Mesodermal cell (in vitro differentiated cells): ENCODE measurements around the gene PHGDH.
"Not testable (repeated sequence)": the region's sequence is repeated elsewhere in the genome, so short reads cannot be mapped to it uniquely, and the experiment has no call there.

ENCODE experiments used
- H3K27ac ChIP-seq: 2 replicates; pipeline ENCODE4 v1.7.0; 2013; ENCODE audit warnings: mild to moderate bottlenecking, low read depth, low read length, moderate library complexity; ENCODE audit not compliant: severe bottlenecking
- H3K36me3 ChIP-seq: 2 replicates; pipeline ENCODE4 v1.7.1; 2013; ENCODE audit warnings: mild to moderate bottlenecking, low read length, moderate library complexity; ENCODE audit not compliant: control insufficient read depth, insufficient read depth
- H3K4me1 ChIP-seq: one replicate; pipeline ENCODE4 v1.7.1; 2013; ENCODE audit warnings: mild to moderate bottlenecking, low read length; ENCODE audit not compliant: insufficient read depth, control insufficient read depth, poor library complexity, severe bottlenecking
- H3K4me3 ChIP-seq: 2 replicates; pipeline ENCODE4 v1.7.0; 2013; ENCODE audit warnings: low read length, control low read depth, mild to moderate bottlenecking; ENCODE audit not compliant: insufficient read depth, poor library complexity, severe bottlenecking; ENCODE audit errors: extremely low read depth
- H3K9me3 ChIP-seq: 2 replicates; pipeline ENCODE4 v1.7.1; 2013; ENCODE audit warnings: mild to moderate bottlenecking, low read length, moderate library complexity; ENCODE audit not compliant: control insufficient read depth
- WGBS, 2 experiments: methylation state at CpG; one replicate each; pipeline ENCODE4 v1.1.5; 2013; ENCODE audit warnings: missing lambda C conversion rate in 2 of 2; ENCODE audit not compliant: insufficient coverage in 2 of 2; 5-methylcytosine and 5-hydroxymethylcytosine counted together

PHGDH gene

DNA sequence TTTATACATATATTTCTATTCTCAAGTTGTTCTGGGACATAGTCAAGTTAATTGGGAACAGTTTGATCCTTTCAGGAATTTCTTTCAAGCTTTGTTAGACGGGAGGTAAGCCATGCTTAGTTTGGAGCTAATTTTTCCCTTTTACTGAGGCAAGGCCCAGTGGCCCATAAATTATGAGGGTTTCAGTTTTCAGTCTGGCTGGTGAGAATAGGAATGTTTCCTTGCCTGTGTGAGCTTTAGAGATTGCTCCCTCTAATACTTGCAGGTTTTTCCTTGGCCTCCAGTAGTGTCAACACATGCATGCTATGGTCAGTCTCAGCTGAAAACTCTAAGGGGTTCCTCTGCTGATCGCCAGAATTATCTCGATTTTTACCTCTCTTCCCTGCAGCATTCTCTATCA is 14.1 kb upstream of the PHGDH start:
- no peak overlapping the region for H3K4me3 ChIP-seq
- peaks cover 14% of the 10 kb centered on the region for H3K9me3 ChIP-seq
- no peaks in the 10 kb centered on the region for H3K4me1 ChIP-seq
- no peak overlapping the region for H3K27ac ChIP-seq
- no peaks in the 10 kb centered on the region for H3K36me3 ChIP-seq
- WGBS, 2 experiments: 89 to 90% methylated on average over 3 of the region's 3 CpGs

DNA sequence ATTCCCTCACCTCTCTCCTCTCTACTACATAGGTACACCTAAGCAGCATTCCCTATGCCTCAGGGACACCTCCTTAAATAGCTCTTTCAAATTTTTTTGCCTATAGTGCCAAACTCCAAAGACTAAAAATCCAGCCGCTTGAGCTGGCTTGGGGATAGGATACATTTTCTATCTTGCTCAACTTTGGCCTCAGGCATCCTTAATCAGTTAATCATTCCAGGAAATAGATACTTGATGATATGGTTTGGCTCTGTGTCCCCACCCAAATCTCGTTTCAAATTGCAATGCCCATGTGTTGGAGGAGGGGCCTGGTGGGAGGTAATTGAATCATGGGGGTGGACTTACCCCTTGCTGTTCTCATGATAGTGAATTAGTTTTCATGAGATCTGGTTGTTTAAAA is 11.4 kb upstream of the PHGDH start:
- no peak overlapping the region for H3K27ac ChIP-seq
- H3K4me3 ChIP-seq: no peak overlapping the region
- no peaks in the 10 kb centered on the region for H3K36me3 ChIP-seq
- H3K4me1 ChIP-seq: peaks cover 6% of the 10 kb centered on the region
- 80% methylated on average over 1 of the region's 2 CpGs; no CpG with 5 or more reads in 1 of the 2 experiments for WGBS, 2 experiments
- peaks cover 18% of the 10 kb centered on the region for H3K9me3 ChIP-seq

DNA sequence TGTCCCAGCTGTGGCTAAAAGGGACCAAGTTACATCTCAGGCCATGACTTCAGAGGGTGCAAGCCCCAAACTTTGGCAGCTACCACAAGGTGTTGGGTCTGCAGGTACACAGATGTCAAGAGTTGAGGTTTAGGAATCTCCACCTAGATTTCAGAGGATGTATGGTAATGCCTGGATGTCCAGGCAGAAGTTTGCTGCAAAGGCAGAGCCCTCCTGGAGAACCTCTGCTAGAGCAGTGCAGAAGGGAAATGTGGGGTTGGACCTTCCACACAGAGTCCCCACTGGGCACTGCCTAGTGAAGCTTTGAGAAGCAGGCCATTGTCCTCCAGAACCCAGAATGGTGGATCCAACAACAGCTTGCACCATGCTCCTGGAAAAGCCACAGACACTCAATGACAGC is 10.1 kb upstream of the PHGDH start:
- Histone ChIP-seq H3K4me3 (no peak overlapping the region), H3K27ac (no peak overlapping the region), H3K36me3 (no peaks in the 10 kb centered on the region), H3K4me1 (peaks cover 6% of the 10 kb centered on the region), H3K9me3 (peaks cover 18% of the 10 kb centered on the region)

DNA sequence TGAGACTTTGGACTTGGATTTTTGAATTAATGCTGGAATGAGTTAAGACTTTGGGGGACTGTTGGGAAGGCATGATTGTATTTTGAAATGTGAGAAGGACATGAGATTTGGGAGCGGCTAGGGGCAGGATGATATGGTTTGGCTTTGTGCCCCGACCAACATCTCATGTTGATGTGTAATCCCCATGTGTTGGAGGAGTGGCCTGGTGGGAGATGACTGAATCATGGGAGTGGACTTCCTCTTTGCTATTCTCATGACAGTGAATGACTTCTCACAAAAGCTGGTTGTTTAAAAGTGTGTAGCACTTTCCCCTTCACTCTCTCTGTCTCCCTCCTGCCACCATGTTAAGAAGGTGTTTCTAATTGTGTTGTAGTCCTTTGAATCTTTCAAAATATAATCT is 9.3 kb upstream of the PHGDH start:
- H3K4me3 ChIP-seq: no peak overlapping the region
- H3K27ac ChIP-seq: no peak overlapping the region
- peaks cover 18% of the 10 kb centered on the region for H3K9me3 ChIP-seq
- H3K36me3 ChIP-seq: no peaks in the 10 kb centered on the region
- 94 to 100% methylated on average over 2 of the region's 2 CpGs for WGBS, 2 experiments
- H3K4me1 ChIP-seq: peaks cover 6% of the 10 kb centered on the region

DNA sequence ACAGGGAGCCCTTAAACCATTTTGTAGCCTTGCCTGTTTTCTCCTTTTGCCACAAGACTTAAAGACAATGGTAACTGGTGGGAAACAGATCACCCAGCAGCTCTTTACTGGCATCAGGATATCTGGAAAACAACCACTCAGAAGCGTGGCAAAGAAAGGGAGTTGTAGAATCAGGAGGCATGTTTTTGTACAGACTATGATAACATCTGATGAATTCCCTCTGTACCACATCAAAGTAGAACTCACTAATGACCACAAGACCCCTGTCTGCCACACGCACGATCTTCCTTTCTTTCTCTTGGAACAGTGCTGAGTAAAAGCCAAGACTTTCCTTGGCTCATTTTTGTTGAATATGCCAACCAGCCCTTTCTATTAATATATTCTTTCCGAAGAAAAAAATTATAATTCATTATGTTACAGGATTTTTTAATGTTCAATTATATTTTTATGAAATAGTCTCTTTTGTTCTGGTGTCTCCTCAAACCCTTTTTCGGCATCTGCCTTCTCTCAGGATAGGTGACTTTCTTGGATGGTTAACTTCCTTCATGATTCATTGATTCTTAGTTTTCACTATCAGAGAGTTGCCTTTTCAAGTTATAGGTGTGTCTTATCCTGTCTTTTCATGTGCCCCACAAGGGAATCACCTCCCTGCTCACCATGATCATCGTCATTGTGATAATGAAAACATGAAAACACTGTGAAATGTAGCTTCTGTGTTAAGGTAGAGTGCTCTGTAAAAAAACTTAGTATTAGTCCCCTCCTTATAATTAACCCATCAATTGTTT is 7.9 kb upstream of the PHGDH start:
- no peaks in the 10 kb centered on the region for H3K36me3 ChIP-seq
- H3K4me1 ChIP-seq: peaks cover 6% of the 10 kb centered on the region
- no peak overlapping the region for H3K4me3 ChIP-seq
- 87 to 100% methylated on average over 2 of the region's 6 CpGs for WGBS, 2 experiments
- H3K9me3 ChIP-seq: peaks cover 18% of the 10 kb centered on the region
- H3K27ac ChIP-seq: peak overlapping the region; percentile 59

DNA sequence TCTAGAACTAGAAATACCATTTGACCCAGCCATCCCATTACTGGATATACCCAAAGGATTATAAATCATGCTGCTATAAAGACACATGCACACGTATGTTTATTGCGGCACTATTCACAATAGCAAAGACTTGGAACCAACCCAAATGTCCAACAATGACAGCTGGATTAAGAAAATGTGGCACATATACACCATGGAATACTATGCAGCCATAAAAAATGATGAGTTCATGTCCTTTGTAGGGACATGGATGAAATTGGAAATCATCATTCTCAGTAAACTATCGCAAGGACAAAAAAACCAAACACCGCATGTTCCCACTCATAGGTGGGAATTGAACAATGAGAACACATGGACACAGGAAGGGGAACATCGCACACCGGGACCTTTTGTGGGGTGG is 5.1 kb upstream of the PHGDH start:
- peaks cover 15% of the 10 kb centered on the region for H3K9me3 ChIP-seq
- not testable (repeated sequence) for H3K4me3 ChIP-seq, H3K27ac ChIP-seq, H3K4me1 ChIP-seq, H3K36me3 ChIP-seq
- WGBS, 2 experiments: 94 to 100% methylated on average over 2 to 3 of the region's 6 CpGs

DNA sequence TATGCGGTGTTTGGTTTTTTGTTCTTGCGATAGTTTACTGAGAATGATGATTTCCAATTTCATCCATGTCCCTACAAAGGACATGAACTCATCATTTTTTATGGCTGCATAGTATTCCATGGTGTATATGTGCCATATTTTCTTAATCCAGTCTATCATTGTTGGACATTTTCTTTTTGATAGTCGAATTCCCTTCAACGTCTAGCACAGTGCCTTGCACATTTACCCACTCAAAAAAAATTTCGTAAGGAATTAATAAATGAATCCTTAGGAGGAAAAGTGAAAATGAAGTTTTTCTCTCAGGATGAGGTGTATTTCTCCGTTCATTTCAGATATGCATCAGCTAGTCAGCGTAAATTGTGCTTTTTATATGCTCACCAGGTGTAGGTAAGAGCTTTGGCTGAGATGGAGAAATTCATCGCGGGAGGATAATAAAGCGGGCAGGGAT is 354 bp upstream of the PHGDH start:
- H3K9me3 ChIP-seq, H3K27ac ChIP-seq, H3K36me3 ChIP-seq: not testable (repeated sequence)
- Histone ChIP-seq H3K4me3 (peak overlapping the region; percentile 92), H3K4me1 (peaks cover 16% of the 10 kb centered on the region)
- 13 to 14% methylated on average over 5 of the region's 10 CpGs for WGBS, 2 experiments

DNA sequence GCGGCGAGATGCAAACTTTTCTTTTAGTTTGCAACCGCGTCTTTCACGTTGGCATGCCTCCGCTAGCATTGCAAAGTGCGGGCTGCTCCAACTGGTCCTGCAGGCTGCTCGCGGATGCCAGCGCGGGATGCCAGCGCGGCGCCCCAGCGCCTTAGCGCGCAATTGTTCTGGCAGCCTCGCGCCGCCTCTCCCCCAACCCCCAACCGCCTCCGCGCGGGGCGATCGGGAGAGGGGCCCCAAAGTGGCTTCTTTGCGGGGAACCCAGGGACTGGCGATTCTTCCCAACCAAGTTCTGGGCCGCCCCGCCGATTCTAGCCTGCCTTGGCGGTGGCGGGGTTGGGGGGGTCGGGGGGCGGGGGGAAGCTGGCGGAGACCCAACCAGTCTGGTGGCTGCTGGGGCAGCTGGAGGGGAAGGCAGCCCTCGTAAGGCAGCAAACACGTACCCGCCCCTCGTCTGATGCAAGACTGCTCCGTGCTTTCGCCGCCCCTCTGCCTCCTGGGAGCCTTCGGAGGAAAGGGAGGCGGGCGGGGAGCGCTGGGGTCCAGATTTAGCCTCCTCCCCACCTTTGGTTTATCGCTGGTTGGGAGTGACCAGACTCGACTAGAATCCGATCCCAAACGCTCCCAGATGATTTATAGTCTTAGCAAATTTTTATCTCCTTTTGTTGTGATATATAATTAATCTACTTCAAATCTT is 756 bp downstream of the PHGDH start:
- H3K27ac ChIP-seq: peak overlapping the region; percentile 95
- H3K9me3 ChIP-seq: no peaks in the 10 kb centered on the region
- no peaks in the 10 kb centered on the region for H3K36me3 ChIP-seq
- H3K4me3 ChIP-seq: peak overlapping the region; percentile 92
- H3K4me1 ChIP-seq: peaks cover 20% of the 10 kb centered on the region
- 0 to 1% methylated on average over 12 to 42 of the region's 51 CpGs for WGBS, 2 experiments

DNA sequence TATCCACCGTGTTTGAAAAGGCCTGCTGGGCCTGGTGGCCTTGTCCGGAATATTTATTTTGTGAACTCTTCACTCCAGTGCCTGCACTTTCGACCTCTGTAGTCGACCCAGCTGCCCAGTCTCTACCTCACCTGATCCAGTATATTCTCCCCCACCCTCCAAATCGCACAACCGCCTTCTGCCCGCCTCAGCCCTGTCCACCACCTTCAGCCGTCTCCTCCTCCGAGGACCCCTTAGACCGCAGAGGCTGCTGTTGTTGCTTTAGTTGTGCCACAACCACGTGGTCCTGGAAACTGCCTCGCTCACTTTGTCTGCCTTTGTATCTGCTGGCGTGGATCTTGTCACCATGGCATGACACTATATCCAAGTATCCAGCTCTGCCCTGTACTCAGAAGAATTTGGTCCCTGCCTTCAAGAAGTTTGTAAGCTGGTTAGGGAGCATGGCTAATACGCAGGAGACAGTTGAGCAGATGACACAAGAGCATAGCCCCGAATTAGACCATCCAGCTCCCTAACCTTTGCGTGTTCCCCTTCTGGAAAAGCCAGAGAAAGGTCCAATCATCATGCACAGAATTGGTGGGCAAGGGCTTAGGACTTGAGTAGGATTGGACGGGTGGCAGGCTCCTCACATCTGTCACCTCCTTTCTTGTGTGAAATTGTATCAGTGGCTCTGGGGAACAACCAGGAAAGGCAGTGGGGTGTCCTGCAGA is 1.5 kb downstream of the PHGDH start:
- no peaks in the 10 kb centered on the region for H3K36me3 ChIP-seq
- peaks cover 20% of the 10 kb centered on the region for H3K4me1 ChIP-seq
- peak overlapping the region; percentile 95 for H3K27ac ChIP-seq
- 4 to 5% methylated on average over 15 to 16 of the region's 17 CpGs for WGBS, 2 experiments
- H3K9me3 ChIP-seq: no peaks in the 10 kb centered on the region
- peak overlapping the region; percentile 92 for H3K4me3 ChIP-seq

DNA sequence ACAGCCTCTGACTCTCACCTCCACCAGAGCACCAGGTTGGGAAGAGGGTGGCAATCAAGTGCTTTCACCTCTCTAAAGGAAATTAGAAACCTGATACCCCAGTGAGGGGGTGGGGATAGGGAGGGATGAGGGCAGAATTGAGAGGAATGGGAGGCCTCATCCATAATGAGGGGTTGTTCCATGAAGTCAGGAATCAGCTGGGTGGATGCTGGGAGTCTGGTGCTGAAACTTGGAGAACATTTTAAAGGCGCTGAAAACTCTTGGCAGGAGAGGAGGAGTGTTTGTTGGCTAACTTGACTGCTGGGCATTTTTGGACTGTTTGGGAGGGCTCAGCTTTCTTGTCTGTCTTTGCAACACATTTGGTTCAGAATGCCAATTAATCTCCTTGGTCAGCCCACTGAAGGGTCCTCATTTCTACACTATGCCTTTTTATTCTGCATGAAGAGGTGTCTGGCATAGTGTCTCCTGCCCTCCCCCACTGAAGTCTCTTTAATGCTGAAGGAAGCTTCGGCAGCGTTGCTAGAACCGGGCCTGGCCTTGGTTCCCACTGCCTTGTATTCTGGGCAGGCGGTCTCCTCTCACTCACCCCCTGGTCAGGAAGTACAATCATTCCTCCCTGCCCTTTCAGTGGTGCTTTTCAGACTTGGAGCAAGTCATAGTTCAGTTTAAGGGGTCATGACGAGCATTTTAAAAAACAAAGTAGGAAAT is 2.2 kb downstream of the PHGDH start:
- Histone ChIP-seq H3K27ac (peak overlapping the region; percentile 95), H3K4me3 (peak overlapping the region; percentile 92), H3K9me3 (no peaks in the 10 kb centered on the region), H3K4me1 (peaks cover 20% of the 10 kb centered on the region), H3K36me3 (peaks cover 2% of the 10 kb centered on the region)
- WGBS, 2 experiments: 59 to 70% methylated on average over 3 to 4 of the region's 6 CpGs
